ENCODE data around the gene ZSWIM3.
A peak's percentile ranks its signal among the peaks of the same experiment; 100 is the strongest.
"Not testable (repeated sequence)": the region's sequence is repeated elsewhere in the genome, so short reads cannot be mapped to it uniquely, and the experiment has no call there.

The ZSWIM3 gene

GRCh38 chr20:45890985-45891983 is 33.9 kb downstream of the ZSWIM3 start, which contains the start of the genes CTSA and NEURL2:
Gene CTSA (plus strand): TSS chr20:45891335. CDS start chr20:45891569, 234 bp downstream.
Gene NEURL2 (minus strand): TSS chr20:45891208. CDS start chr20:45890991, 217 bp downstream.
- peak; percentile 81 for DNase-seq (ENCODE audit: low spot score)

- DNase-seq (ENCODE audit: low spot score): no peak
These were observed 34.8 kb downstream of the ZSWIM3 start for GRCh38 chr20:45892049-45892825.

- DNase-seq (ENCODE audit: low spot score): peak; percentile 33
These were observed 35.5 kb downstream of the ZSWIM3 start for GRCh38 chr20:45892828-45893500.

DNA sequence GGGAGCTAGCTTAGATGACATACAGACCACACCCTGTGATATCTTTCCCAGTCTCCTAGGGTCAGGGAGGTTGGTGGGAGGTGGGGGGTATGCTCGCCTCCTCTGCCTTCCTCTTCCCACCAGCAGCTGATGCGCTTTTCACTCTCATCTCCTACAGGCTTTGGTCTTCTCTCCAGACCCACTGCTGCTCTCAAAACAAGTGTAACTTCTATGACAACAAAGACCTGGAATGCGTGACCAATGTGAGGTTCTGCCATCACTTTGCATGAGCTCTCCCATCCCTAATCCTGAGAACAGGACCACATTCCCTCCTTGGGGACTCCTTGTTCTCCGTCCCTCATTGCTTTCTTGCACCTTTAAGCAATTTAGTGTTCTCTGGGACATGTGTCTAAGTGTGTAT is 36.4 kb downstream of the ZSWIM3 start:
- DNase-seq (ENCODE audit: low spot score): no peak

GRCh38 chr20:45894797-45895196 is 37.4 kb downstream of the ZSWIM3 start:
- DNase-seq (ENCODE audit: low spot score): no peak

- DNase-seq (ENCODE audit: low spot score): no peak
These were observed 39.3 kb downstream of the ZSWIM3 start for GRCh38 chr20:45896641-45897161.

- DNase-seq (ENCODE audit: low spot score): no peak
These were observed 39.9 kb downstream of the ZSWIM3 start for GRCh38 chr20:45897289-45897688.

- DNase-seq (ENCODE audit: low spot score): no peak
These were observed 40.3 kb downstream of the ZSWIM3 start for GRCh38 chr20:45897692-45898091.

GRCh38 chr20:45898285-45898684 is 40.9 kb downstream of the ZSWIM3 start:
- DNase-seq (ENCODE audit: low spot score): no peak

GRCh38 chr20:45899046-45899835 is 41.8 kb downstream of the ZSWIM3 start:
- DNase-seq (ENCODE audit: low spot score): no peak

DNA sequence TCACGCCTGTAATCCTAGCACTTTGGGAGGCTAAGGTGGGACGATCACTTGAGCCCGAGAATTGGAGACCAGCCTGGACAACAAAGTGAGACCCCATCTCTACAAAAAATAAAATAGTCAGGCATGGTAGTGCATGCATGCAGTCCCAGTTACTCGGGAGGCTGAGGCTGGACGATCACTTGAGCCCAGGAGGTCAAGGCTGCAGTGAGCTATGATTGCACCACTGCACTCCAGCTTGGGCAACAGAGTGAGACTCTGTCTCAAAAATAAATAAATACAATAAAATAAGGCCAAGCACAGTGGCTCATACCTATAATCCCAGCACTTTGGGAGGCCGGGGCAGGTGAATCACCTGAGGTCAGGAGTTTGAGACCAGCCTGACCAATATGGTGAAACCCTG is 43.9 kb downstream of the ZSWIM3 start:
- not testable (repeated sequence) for DNase-seq (ENCODE audit: low spot score)

DNA sequence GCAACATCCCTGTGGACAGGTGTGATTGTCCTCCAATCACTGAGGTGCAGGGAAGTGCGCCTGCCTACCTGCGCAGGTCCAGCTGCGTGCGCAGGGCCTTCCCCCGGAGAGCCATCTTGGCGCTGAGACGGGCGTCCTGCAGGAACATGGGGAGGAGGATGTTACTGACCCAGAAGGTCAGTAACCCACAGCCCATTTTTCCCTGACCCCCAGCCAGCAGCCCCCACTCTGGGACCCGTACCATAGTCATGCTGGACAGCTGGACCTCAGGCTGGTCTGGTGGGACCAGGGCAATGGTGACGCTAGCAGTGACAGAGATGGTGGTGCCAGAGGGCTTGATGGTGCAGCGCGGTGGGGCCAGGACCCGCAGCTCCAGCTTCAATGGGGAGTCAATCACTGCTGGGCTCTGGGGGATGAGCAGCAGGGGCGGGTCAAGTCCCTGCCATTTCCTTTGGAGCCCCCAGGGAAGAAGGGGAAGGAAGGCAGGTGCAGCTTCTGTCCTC is 44.8 kb downstream of the ZSWIM3 start:
- no peak for DNase-seq (ENCODE audit: low spot score)

DNA sequence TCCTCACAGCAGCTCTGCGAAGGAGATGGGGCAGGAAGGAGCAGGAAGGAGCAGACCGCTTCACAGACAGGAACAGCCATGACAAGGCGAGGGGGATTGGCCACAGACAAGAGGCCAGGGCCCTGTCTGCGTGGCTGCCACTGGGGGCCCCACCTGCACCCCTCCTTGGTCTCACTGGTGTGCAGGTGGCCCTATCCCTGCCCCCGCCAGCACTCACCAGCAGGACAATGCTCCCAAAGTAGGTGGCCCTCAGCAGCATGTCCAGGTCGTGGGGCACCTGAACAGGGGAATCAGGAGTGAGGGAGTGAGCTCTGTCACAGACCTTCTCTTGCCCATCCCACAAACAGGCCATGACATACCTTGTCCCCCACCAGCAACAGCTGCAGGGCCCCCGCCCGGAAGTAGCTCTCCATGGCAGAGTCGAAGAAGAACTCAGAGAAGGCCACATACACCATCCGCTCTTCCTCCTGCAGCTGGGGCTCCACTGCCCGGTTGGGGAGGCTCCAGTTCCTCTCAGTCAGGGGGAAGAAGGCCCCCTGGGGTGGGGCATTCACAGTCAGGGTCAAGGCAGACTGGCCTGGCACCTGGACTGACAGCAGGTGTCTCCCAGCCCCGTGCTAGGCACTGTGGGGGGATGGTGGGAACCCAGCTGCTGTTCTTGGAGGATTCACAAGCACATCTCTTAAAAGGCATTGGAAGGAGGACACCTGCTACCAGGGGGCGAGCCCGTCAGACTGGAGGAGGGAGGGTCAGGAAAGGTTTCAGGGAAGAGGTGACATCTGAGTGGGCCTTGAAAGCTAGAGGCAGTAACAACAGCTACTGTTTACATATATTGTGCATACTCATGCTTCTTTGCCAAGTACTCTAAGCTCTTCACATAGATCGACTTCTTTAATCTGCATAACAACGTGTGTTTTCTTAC is 47.4 kb downstream of the ZSWIM3 start:
- DNase-seq (ENCODE audit: low spot score): no peak

DNA sequence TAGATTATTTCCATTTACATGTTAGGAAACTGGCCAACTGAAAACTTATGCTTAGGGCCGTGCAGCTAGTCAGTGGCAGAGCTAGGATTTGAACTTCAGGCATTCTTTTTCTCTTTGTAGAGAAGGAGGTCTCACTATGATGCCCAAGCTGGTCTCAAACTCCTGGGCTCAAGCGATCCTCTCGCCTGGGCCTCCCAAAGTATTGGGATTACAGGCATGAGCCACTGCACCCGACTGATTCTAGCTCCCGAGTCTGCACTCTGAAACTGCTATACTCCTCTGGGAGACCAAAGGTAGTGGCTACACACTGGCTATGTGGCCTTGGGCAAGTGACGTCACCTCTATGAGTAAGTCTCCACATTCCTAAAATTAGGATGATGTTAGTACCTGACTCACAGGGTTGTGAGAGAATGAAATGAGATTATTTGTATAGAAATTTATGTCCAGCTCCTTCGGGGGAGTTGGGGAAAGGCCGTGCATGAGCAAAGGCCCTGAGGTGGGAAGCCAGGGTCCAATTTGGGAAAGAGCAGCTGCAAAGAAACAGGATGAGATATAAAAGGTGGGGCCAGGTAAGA is 48.2 kb downstream of the ZSWIM3 start:
- no peak for DNase-seq (ENCODE audit: low spot score)

GRCh38 chr20:45907219-45907948 is 50.0 kb downstream of the ZSWIM3 start:
- DNase-seq (ENCODE audit: low spot score): no peak

DNA sequence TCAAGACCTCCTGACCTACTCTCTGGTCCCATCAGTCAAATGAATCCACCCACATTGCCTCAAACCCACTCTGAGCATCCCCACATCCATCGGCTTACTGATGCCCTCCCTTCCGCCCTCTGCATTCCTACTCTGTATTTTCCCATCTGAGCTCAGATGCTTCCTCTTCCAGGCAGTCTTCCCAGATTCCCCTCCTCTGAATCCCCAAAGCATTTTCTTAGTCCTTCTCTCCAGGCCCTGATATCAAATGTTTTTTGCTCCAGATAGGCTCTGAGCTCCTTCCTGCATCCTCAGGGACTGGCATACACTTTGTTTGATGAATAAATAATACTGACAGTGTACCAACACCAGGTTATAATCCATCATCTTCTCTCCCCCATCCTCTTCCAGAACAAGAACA is 50.7 kb downstream of the ZSWIM3 start:
- DNase-seq (ENCODE audit: low spot score): no peak

- no peak for DNase-seq (ENCODE audit: low spot score)
These were observed 52.0 kb downstream of the ZSWIM3 start for GRCh38 chr20:45909336-45909808.

All from CD4-positive, alpha-beta T cell treated with Interleukin-6 at 100 ng/mL for 8 hours (primary cell).